GM23338 (cell line): Measurements from ENCODE around the gene PROX1. TPM values are rescaled to one million over a fixed set of nuclear protein-coding genes. Genes with fewer than 3 reads are reported as not detected.

Experiments used
- ATAC-seq: fragments of 200-7000 bp; cut with Tn5 transposase; 3 replicates; pipeline ENCODE4 v1.9.1; 2020
- DNase-seq: peaks from one replicate; pipeline ENCODE4 v3.0.0-alpha.2; 2015; ENCODE audit warnings: low spot score
- H2AFZ ChIP-seq: fragments of 200-600 bp; sonication (generic); 2 replicates; pipeline ENCODE4 v1.8.0; 2016; ENCODE audit warnings: antibody characterized with exemption, mild to moderate bottlenecking, moderate library complexity
- H3F3A ChIP-seq: fragments of 200-600 bp; sonication (generic); replicated peaks from 2 replicates; pipeline ENCODE4 v1.8.0; 2017; ENCODE audit warnings: antibody characterized with exemption, mixed run types, low read depth
- H3K27ac ChIP-seq: fragments of 200-600 bp; sonication (generic); 2 replicates; pipeline ENCODE4 v1.6.1; 2016; ENCODE audit warnings: low read depth
- H3K27me3 ChIP-seq: fragments of 200-600 bp; sonication (generic); 2 replicates; pipeline ENCODE4 v1.8.0; 2016; ENCODE audit warnings: mild to moderate bottlenecking, mixed run types, moderate library complexity; ENCODE audit not compliant: insufficient read depth
- H3K36me3 ChIP-seq: fragments of 200-600 bp; sonication (generic); 2 replicates; pipeline ENCODE4 v1.8.0; 2016; ENCODE audit warnings: mild to moderate bottlenecking; ENCODE audit not compliant: insufficient read depth
- H3K4me1 ChIP-seq: fragments of 200-600 bp; sonication (generic); 2 replicates; pipeline ENCODE4 v1.8.0; 2016; ENCODE audit warnings: mild to moderate bottlenecking, moderate library complexity; ENCODE audit not compliant: insufficient read depth
- H3K4me2 ChIP-seq: fragments of 200-600 bp; sonication (generic); 2 replicates; pipeline ENCODE4 v1.7.1; 2017; ENCODE audit warnings: mixed run types
- H3K4me3 ChIP-seq: fragments of 200-600 bp; sonication (generic); 2 replicates; pipeline ENCODE4 v1.6.1; 2016; ENCODE audit warnings: mixed run types
- H3K79me2 ChIP-seq: fragments of 200-600 bp; sonication (generic); replicated peaks from 2 replicates; pipeline ENCODE4 v1.8.0; 2017; ENCODE audit warnings: mild to moderate bottlenecking; ENCODE audit not compliant: insufficient read depth
- H3K9me2 ChIP-seq: fragments of 200-600 bp; sonication (generic); 2 replicates; pipeline ENCODE4 v1.8.0; 2017; ENCODE audit not compliant: insufficient read depth
- H4K20me1 ChIP-seq: fragments of 200-600 bp; sonication (generic); replicated peaks from 2 replicates; pipeline ENCODE4 v1.8.0; 2017; ENCODE audit warnings: mild to moderate bottlenecking; ENCODE audit not compliant: insufficient read depth
- H3K27ac Mint-ChIP-seq: 2 replicates; pipeline ENCODE4 v1.8.0; 2020; ENCODE audit warnings: inconsistent platforms, mild to moderate bottlenecking, moderate library complexity, mixed read lengths
- H3K27me3 Mint-ChIP-seq: 3 replicates; pipeline ENCODE4 v1.8.0; 2022; ENCODE audit warnings: low read depth, mild to moderate bottlenecking, moderate library complexity, mixed read lengths, inconsistent platforms; ENCODE audit not compliant: insufficient read depth, poor library complexity
- H3K36me3 Mint-ChIP-seq: 3 replicates; pipeline ENCODE4 v1.8.0; 2021; ENCODE audit warnings: low read depth, mild to moderate bottlenecking, inconsistent platforms, moderate library complexity, mixed read lengths
- H3K4me1 Mint-ChIP-seq: 3 replicates; pipeline ENCODE4 v1.8.0; 2020; ENCODE audit warnings: mild to moderate bottlenecking, inconsistent platforms, mixed read lengths
- H3K4me3 Mint-ChIP-seq: 3 replicates; pipeline ENCODE4 v1.8.0; 2021; ENCODE audit warnings: moderate library complexity, mild to moderate bottlenecking, inconsistent platforms, mixed read lengths
- H3K9me3 Mint-ChIP-seq: 3 replicates; pipeline ENCODE4 v1.8.0; 2020; ENCODE audit warnings: moderate library complexity, mild to moderate bottlenecking, inconsistent platforms, mixed read lengths
- CREB1 ChIP-seq: fragments of 250-450 bp; sonication (Bioruptor Pico); IDR thresholded peaks from 2 replicates; pipeline ENCODE4 v1.5.0; 2020; ENCODE audit warnings: low read depth, mild to moderate bottlenecking, moderate library complexity
- JUNB ChIP-seq: IDR thresholded peaks from one replicate; pipeline ENCODE4 v1.6.1; 2016; ENCODE audit warnings: antibody characterized with exemption; ENCODE audit not compliant: unreplicated experiment
- NANOG ChIP-seq: IDR thresholded peaks from 2 replicates; pipeline ENCODE4 v1.6.1; 2016; ENCODE audit warnings: antibody characterized with exemption, borderline replicate concordance
- STAT1 ChIP-seq: IDR thresholded peaks from one replicate; pipeline ENCODE4 v1.6.1; 2016; ENCODE audit warnings: antibody characterized with exemption; ENCODE audit not compliant: unreplicated experiment
- ZNF331 ChIP-seq: fragments of 250-450 bp; sonication (Bioruptor Pico); IDR thresholded peaks from 2 replicates; pipeline ENCODE4 v1.5.0; 2020; ENCODE audit warnings: low read depth, mild to moderate bottlenecking, moderate library complexity
- polyA plus RNA-seq: library from polyadenylated mRNA; unstranded; fragments of >200 nt; fragmentation: Nextera tagmentation; extraction: Ambion mirVana; gene quantifications from 2 replicates; pipeline ENCODE4 v1.2.1, GENCODE V29; 2016
- total RNA-seq: library from RNA; depleted of rRNA; stranded (reverse); fragments of >200 nt; shearing (Covaris generic); gene quantifications from 2 replicates; pipeline ENCODE4 v1.2.3, GENCODE V29; 2014
- TF ChIP-seq, protein P1 (sequence below): fragments of 250-450 bp; sonication (Bioruptor Pico); IDR thresholded peaks from 2 replicates; pipeline ENCODE4 v1.5.0; 2020; ENCODE audit warnings: mild to moderate bottlenecking, moderate library complexity
- TF ChIP-seq, protein P2 (sequence below): IDR thresholded peaks from one replicate; pipeline ENCODE4 v1.6.1; 2018; ENCODE audit warnings: antibody characterized with exemption; ENCODE audit not compliant: unreplicated experiment

The PROX1 gene
- total and polyA plus RNA-seq, 2 experiments from 2014 or later = 0.49 to 0.66 TPM

DNA sequence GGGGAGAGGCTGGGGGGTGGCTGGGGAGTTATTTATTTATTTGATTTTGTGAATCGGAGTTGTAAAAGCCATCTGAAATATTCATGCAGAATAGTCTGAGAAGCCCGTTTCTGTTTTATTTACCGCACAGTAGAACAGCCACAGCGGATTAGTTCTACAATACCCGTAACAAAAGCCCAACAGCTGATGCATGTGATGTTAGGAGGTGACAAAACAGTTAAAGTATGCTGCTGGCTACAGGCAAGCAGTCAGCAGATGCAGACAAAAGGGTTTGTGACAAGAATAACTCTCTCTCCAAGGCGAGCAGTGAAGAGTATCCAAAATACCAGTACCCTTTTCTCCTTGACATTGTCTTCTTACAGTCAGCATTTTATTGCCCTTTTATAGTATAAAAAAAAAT lies 42.0 kb downstream of the PROX1 start:
- Histone ChIP-seq H3K27me3 (no peaks in the 10 kb centered on the region), H3K4me1 (peaks cover 53% of the 10 kb centered on the region), H3K9me2 (0 out of 2 replicates have a peak, but pooled peaks cover 6% of the 10 kb centered on the region), H3K4me3 (no peak overlapping the region), H3F3A (no peaks in the 10 kb centered on the region), H4K20me1 (no peaks in the 10 kb centered on the region), H2AFZ (no peak overlapping the region), H3K4me2 (peak overlapping the region; percentile 61; the same call in 1 of the 2 replicates), H3K79me2 (no peaks in the 10 kb centered on the region), H3K36me3 (no peaks in the 10 kb centered on the region; the same call in 1 of the 2 replicates), H3K27ac (no peak overlapping the region)
- no peaks in the 10 kb centered on the region for H3K36me3 Mint-ChIP-seq
- H3K4me1 Mint-ChIP-seq = peaks cover 65% of the 10 kb centered on the region
- no peak overlapping the region for H3K27ac Mint-ChIP-seq
- H3K4me3 Mint-ChIP-seq = no peak overlapping the region
- peak; percentile 33 for DNase-seq
- H3K9me3 Mint-ChIP-seq = no peaks in the 10 kb centered on the region
- TF ChIP-seq ZNF331 (CRISPR knock-in tag) (no peak), NANOG (no peak), JUNB (no peak), CREB1 (no peak), STAT1 (no peak)
- TF ChIP-seq, protein P1, sequence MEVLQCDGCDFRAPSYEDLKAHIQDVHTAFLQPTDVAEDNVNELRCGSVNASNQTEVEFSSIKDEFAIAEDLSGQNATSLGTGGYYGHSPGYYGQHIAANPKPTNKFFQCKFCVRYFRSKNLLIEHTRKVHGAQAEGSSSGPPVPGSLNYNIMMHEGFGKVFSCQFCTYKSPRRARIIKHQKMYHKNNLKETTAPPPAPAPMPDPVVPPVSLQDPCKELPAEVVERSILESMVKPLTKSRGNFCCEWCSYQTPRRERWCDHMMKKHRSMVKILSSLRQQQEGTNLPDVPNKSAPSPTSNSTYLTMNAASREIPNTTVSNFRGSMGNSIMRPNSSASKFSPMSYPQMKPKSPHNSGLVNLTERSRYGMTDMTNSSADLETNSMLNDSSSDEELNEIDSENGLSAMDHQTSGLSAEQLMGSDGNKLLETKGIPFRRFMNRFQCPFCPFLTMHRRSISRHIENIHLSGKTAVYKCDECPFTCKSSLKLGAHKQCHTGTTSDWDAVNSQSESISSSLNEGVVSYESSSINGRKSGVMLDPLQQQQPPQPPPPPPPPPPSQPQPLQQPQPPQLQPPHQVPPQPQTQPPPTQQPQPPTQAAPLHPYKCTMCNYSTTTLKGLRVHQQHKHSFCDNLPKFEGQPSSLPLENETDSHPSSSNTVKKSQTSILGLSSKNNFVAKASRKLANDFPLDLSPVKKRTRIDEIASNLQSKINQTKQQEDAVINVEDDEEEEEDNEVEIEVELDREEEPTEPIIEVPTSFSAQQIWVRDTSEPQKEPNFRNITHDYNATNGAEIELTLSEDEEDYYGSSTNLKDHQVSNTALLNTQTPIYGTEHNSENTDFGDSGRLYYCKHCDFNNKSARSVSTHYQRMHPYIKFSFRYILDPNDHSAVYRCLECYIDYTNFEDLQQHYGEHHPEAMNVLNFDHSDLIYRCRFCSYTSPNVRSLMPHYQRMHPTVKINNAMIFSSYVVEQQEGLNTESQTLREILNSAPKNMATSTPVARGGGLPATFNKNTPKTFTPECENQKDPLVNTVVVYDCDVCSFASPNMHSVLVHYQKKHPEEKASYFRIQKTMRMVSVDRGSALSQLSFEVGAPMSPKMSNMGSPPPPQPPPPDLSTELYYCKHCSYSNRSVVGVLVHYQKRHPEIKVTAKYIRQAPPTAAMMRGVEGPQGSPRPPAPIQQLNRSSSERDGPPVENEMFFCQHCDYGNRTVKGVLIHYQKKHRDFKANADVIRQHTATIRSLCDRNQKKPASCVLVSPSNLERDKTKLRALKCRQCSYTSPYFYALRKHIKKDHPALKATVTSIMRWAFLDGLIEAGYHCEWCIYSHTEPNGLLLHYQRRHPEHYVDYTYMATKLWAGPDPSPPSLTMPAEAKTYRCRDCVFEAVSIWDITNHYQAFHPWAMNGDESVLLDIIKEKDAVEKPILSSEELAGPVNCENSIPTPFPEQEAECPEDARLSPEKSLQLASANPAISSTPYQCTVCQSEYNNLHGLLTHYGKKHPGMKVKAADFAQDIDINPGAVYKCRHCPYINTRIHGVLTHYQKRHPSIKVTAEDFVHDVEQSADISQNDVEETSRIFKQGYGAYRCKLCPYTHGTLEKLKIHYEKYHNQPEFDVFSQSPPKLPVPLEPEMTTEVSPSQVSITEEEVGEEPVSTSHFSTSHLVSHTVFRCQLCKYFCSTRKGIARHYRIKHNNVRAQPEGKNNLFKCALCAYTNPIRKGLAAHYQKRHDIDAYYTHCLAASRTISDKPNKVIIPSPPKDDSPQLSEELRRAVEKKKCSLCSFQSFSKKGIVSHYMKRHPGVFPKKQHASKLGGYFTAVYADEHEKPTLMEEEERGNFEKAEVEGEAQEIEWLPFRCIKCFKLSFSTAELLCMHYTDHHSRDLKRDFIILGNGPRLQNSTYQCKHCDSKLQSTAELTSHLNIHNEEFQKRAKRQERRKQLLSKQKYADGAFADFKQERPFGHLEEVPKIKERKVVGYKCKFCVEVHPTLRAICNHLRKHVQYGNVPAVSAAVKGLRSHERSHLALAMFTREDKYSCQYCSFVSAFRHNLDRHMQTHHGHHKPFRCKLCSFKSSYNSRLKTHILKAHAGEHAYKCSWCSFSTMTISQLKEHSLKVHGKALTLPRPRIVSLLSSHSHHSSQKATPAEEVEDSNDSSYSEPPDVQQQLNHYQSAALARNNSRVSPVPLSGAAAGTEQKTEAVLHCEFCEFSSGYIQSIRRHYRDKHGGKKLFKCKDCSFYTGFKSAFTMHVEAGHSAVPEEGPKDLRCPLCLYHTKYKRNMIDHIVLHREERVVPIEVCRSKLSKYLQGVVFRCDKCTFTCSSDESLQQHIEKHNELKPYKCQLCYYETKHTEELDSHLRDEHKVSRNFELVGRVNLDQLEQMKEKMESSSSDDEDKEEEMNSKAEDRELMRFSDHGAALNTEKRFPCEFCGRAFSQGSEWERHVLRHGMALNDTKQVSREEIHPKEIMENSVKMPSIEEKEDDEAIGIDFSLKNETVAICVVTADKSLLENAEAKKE (CRISPR knock-in tag) = no peak
- TF ChIP-seq, protein P2, sequence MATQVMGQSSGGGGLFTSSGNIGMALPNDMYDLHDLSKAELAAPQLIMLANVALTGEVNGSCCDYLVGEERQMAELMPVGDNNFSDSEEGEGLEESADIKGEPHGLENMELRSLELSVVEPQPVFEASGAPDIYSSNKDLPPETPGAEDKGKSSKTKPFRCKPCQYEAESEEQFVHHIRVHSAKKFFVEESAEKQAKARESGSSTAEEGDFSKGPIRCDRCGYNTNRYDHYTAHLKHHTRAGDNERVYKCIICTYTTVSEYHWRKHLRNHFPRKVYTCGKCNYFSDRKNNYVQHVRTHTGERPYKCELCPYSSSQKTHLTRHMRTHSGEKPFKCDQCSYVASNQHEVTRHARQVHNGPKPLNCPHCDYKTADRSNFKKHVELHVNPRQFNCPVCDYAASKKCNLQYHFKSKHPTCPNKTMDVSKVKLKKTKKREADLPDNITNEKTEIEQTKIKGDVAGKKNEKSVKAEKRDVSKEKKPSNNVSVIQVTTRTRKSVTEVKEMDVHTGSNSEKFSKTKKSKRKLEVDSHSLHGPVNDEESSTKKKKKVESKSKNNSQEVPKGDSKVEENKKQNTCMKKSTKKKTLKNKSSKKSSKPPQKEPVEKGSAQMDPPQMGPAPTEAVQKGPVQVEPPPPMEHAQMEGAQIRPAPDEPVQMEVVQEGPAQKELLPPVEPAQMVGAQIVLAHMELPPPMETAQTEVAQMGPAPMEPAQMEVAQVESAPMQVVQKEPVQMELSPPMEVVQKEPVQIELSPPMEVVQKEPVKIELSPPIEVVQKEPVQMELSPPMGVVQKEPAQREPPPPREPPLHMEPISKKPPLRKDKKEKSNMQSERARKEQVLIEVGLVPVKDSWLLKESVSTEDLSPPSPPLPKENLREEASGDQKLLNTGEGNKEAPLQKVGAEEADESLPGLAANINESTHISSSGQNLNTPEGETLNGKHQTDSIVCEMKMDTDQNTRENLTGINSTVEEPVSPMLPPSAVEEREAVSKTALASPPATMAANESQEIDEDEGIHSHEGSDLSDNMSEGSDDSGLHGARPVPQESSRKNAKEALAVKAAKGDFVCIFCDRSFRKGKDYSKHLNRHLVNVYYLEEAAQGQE = no peak
- peak; percentile 37 for ATAC-seq
- H3K27me3 Mint-ChIP-seq = peaks cover 7% of the 10 kb centered on the region
